NCI-H2107 treated with DMSO at 0.1 percent for 48 hours (cell line): Measurements from ENCODE around the gene RFX8.

Source experiments
- DNase-seq: peaks from one replicate; lab custom pipeline; 2025; ENCODE audit not compliant: unreplicated experiment; lab: John Stamatoyannopoulos, UW

RFX8 gene

GRCh38 chr2:101383016-101383541 lies 91.8 kb downstream of the RFX8 start:
- DNase-seq = no peak

- DNase-seq = no peak
These were observed 92.5 kb downstream of the RFX8 start for GRCh38 chr2:101382442-101382841.

- DNase-seq = no peak
These were observed 94.5 kb downstream of the RFX8 start for GRCh38 chr2:101380376-101380775.

GRCh38 chr2:101379091-101379490 lies 95.8 kb downstream of the RFX8 start:
- DNase-seq = no peak

- no peak for DNase-seq
These were observed 99.3 kb downstream of the RFX8 start for GRCh38 chr2:101375653-101376052.

GRCh38 chr2:101374821-101375561 lies 99.9 kb downstream of the RFX8 start:
- DNase-seq = no peak

GRCh38 chr2:101372792-101373191 lies 102.1 kb downstream of the RFX8 start:
- DNase-seq = no peak

GRCh38 chr2:101371636-101372035 lies 103.3 kb downstream of the RFX8 start:
- DNase-seq = no peak

- no peak for DNase-seq
These were observed 105.8 kb downstream of the RFX8 start for GRCh38 chr2:101369100-101369499.

GRCh38 chr2:101368376-101368775 lies 106.5 kb downstream of the RFX8 start:
- no peak for DNase-seq

GRCh38 chr2:101367508-101367907 lies 107.4 kb downstream of the RFX8 start:
- DNase-seq = no peak

GRCh38 chr2:101364878-101365277 lies 110.0 kb downstream of the RFX8 start:
- no peak for DNase-seq

- DNase-seq = no peak
These were observed 112.1 kb downstream of the RFX8 start for GRCh38 chr2:101362777-101363176.

GRCh38 chr2:101362316-101362715 lies 112.6 kb downstream of the RFX8 start:
- DNase-seq = no peak

GRCh38 chr2:101361522-101361921 lies 113.4 kb downstream of the RFX8 start:
- no peak for DNase-seq

- no peak for DNase-seq
These were observed 113.8 kb downstream of the RFX8 start for GRCh38 chr2:101361121-101361520.

GRCh38 chr2:101360232-101360631 lies 114.7 kb downstream of the RFX8 start:
- no peak for DNase-seq

- DNase-seq = no peak
These were observed 115.4 kb downstream of the RFX8 start for GRCh38 chr2:101359410-101359954.

GRCh38 chr2:101357376-101357775 lies 117.5 kb downstream of the RFX8 start:
- DNase-seq = no peak

GRCh38 chr2:101356521-101356920 lies 118.4 kb downstream of the RFX8 start:
- no peak for DNase-seq

- DNase-seq = no peak
These were observed 118.9 kb downstream of the RFX8 start for GRCh38 chr2:101356055-101356454.

GRCh38 chr2:101355401-101356054 lies 119.4 kb downstream of the RFX8 start:
- DNase-seq = no peak
